SK-N-SH (cell line): ENCODE measurements around the gene TTC7B.

Experiments used
- EP300 ChIP-seq, 2 experiments: IDR thresholded peaks; 2 replicates each; pipeline versions ENCODE4 v1.4.0 to v1.6.1; 2012; ENCODE audit warnings: borderline replicate concordance in 1 of 2, low read depth in 1 of 2, low read length in 1 of 2
- EZH2phosphoT487 ChIP-seq: fragments of 200-600 bp; sonication (generic); IDR thresholded peaks from 2 replicates; pipeline ENCODE4 v1.6.1; 2017; ENCODE audit warnings: low read depth, mixed run types, mild to moderate bottlenecking, antibody characterized with exemption, moderate library complexity, borderline replicate concordance
- FOXJ3 ChIP-seq: sonication (generic); formaldehyde crosslinking; IDR thresholded peaks from 2 replicates; pipeline ENCODE4 v1.5.1; 2020; ENCODE audit warnings: mild to moderate bottlenecking, missing genetic modification reagents
- GABPA ChIP-seq: IDR thresholded peaks from 2 replicates; pipeline ENCODE4 v1.4.0; 2012; ENCODE audit warnings: low read depth, mild to moderate bottlenecking
- NFIC ChIP-seq: IDR thresholded peaks from 2 replicates; pipeline ENCODE4 v1.4.0; 2012; ENCODE audit warnings: borderline replicate concordance
- POLR2AphosphoS5 ChIP-seq: IDR thresholded peaks from 2 replicates; pipeline ENCODE4 v1.6.1; 2012; ENCODE audit warnings: low read depth, low read length
- RCOR1 ChIP-seq: fragments of 150-350 bp; IDR thresholded peaks from 2 replicates; pipeline ENCODE4 v1.6.1; 2017; ENCODE audit warnings: antibody characterized with exemption, low read length
- SMC3 ChIP-seq: IDR thresholded peaks from 2 replicates; pipeline ENCODE4 v1.6.1; 2012; ENCODE audit warnings: low read depth, low read length, improper control_type of control experiment
- TAF1 ChIP-seq: IDR thresholded peaks from 2 replicates; pipeline ENCODE4 v1.6.1; 2012; ENCODE audit warnings: low read depth, mild to moderate bottlenecking, low read length, moderate library complexity, borderline replicate concordance
- TCF12 ChIP-seq: IDR thresholded peaks from 2 replicates; pipeline ENCODE4 v1.4.0; 2012
- YY1 ChIP-seq: IDR thresholded peaks from 2 replicates; pipeline ENCODE4 v1.4.0; 2012; ENCODE audit warnings: low read depth, mild to moderate bottlenecking
- TF ChIP-seq, protein P1 (sequence below): fragments of 200-600 bp; sonication (generic); IDR thresholded peaks from 2 replicates; pipeline ENCODE4 v1.6.1; 2017; ENCODE audit warnings: antibody characterized with exemption, mild to moderate bottlenecking, moderate library complexity
- TF ChIP-seq, protein P2 (sequence below): IDR thresholded peaks from 2 replicates; pipeline ENCODE4 v1.6.1; 2012; ENCODE audit warnings: mild to moderate bottlenecking, low read depth, low read length, moderate library complexity
- TF ChIP-seq, protein P3 (sequence below): IDR thresholded peaks from 2 replicates; pipeline ENCODE4 v1.4.0; 2012; ENCODE audit warnings: low read depth, borderline replicate concordance

DNA sequence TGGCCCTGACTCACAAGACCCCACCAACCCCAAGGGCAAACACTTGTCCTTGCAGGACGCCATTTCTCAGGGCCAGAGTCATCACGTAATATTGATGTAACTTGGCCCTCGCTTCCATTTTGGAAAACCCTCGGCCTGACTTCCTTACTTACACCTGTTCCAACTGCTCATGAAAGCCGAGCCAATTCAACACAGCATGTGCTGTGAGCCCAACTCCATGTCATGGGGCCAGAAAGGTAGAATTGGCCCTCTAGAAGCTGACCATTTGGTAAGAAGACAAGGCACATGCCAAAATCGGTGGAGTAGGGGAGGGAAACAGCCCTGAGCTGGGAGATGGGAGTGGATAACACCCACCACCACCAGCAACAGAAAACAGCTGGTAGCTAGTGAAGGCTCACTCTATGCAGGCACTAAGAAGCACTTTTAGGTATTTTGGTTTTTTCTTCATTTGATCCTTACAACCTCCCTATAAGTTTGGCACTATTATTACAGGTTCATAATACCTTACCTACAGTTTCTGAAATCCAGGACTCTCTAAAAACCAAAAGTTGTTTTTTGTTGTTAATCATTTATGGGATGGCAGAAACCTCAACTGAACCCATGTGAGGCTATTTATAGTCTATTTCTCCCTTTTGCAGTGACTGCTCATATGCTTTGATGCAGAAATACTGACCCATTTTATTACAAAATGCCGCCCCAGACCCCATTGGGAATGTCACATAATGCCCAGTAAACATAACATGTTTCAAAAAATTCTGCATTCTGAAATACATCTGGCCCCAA is 6.5 kb downstream of the TTC7B start:
- TF ChIP-seq, protein P1, sequence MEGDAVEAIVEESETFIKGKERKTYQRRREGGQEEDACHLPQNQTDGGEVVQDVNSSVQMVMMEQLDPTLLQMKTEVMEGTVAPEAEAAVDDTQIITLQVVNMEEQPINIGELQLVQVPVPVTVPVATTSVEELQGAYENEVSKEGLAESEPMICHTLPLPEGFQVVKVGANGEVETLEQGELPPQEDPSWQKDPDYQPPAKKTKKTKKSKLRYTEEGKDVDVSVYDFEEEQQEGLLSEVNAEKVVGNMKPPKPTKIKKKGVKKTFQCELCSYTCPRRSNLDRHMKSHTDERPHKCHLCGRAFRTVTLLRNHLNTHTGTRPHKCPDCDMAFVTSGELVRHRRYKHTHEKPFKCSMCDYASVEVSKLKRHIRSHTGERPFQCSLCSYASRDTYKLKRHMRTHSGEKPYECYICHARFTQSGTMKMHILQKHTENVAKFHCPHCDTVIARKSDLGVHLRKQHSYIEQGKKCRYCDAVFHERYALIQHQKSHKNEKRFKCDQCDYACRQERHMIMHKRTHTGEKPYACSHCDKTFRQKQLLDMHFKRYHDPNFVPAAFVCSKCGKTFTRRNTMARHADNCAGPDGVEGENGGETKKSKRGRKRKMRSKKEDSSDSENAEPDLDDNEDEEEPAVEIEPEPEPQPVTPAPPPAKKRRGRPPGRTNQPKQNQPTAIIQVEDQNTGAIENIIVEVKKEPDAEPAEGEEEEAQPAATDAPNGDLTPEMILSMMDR, result no peak
- TF ChIP-seq POLR2AphosphoS5, result no peak
- TF ChIP-seq NFIC, result no peak
- TF ChIP-seq SMC3, result no peak
- TF ChIP-seq, protein P2, sequence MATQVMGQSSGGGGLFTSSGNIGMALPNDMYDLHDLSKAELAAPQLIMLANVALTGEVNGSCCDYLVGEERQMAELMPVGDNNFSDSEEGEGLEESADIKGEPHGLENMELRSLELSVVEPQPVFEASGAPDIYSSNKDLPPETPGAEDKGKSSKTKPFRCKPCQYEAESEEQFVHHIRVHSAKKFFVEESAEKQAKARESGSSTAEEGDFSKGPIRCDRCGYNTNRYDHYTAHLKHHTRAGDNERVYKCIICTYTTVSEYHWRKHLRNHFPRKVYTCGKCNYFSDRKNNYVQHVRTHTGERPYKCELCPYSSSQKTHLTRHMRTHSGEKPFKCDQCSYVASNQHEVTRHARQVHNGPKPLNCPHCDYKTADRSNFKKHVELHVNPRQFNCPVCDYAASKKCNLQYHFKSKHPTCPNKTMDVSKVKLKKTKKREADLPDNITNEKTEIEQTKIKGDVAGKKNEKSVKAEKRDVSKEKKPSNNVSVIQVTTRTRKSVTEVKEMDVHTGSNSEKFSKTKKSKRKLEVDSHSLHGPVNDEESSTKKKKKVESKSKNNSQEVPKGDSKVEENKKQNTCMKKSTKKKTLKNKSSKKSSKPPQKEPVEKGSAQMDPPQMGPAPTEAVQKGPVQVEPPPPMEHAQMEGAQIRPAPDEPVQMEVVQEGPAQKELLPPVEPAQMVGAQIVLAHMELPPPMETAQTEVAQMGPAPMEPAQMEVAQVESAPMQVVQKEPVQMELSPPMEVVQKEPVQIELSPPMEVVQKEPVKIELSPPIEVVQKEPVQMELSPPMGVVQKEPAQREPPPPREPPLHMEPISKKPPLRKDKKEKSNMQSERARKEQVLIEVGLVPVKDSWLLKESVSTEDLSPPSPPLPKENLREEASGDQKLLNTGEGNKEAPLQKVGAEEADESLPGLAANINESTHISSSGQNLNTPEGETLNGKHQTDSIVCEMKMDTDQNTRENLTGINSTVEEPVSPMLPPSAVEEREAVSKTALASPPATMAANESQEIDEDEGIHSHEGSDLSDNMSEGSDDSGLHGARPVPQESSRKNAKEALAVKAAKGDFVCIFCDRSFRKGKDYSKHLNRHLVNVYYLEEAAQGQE, result no peak
- no peak for TF ChIP-seq GABPA
- TF ChIP-seq, protein P3, sequence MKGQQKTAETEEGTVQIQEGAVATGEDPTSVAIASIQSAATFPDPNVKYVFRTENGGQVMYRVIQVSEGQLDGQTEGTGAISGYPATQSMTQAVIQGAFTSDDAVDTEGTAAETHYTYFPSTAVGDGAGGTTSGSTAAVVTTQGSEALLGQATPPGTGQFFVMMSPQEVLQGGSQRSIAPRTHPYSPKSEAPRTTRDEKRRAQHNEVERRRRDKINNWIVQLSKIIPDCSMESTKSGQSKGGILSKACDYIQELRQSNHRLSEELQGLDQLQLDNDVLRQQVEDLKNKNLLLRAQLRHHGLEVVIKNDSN, result no peak
- TF ChIP-seq YY1, result no peak
- no peak for TF ChIP-seq RCOR1
- TF ChIP-seq FOXJ3 (CRISPR knock-in tag), result no peak
- no peak for TF ChIP-seq EZH2phosphoT487
- TF ChIP-seq TAF1, result no peak
- no peak for TF ChIP-seq TCF12
- TF ChIP-seq EP300 (IDR thresholded peaks at IDR 0.05; ENCODE audit: borderline replicate concordance in 1 of 2, low read depth in 1 of 2, low read length in 1 of 2), result no peak
